Superior temporal gyrus (tissue), 1 donor: ENCODE measurements around the gene DNAH17.

Experiments used
- DNase-seq: peaks from one replicate; pipeline ENCODE4 v3.0.0-alpha.2; 2016; ENCODE audit errors: extremely low spot score

DNAH17 gene

GRCh38 chr17:78572239-78573205 lies 4.7 kb downstream of the DNAH17 start:
- DNase-seq, result no peak

GRCh38 chr17:78571329-78571728 lies 5.9 kb downstream of the DNAH17 start:
- no peak for DNase-seq

- DNase-seq, result no peak
These were observed 8.6 kb downstream of the DNAH17 start for GRCh38 chr17:78568494-78569115.

GRCh38 chr17:78567991-78568390 lies 9.2 kb downstream of the DNAH17 start:
- DNase-seq, result no peak

- no peak for DNase-seq
These were observed 10.2 kb downstream of the DNAH17 start for GRCh38 chr17:78566947-78567346.

GRCh38 chr17:78563189-78564145 lies 13.7 kb downstream of the DNAH17 start:
- DNase-seq, result no peak

- DNase-seq, result no peak
These were observed 14.5 kb downstream of the DNAH17 start for GRCh38 chr17:78562734-78563133.

GRCh38 chr17:78561166-78561565 lies 16.0 kb downstream of the DNAH17 start:
- DNase-seq, result no peak

- no peak for DNase-seq
These were observed 16.5 kb downstream of the DNAH17 start for GRCh38 chr17:78560731-78561130.

- no peak for DNase-seq
These were observed 17.3 kb downstream of the DNAH17 start for GRCh38 chr17:78559749-78560368.

- DNase-seq, result no peak
These were observed 18.2 kb downstream of the DNAH17 start for GRCh38 chr17:78558989-78559388.

- DNase-seq, result no peak
These were observed 18.9 kb downstream of the DNAH17 start for GRCh38 chr17:78558181-78558850.

- DNase-seq, result peak; percentile 16
These were observed 19.6 kb downstream of the DNAH17 start for GRCh38 chr17:78557598-78558039.

- no peak for DNase-seq
These were observed 20.4 kb downstream of the DNAH17 start for GRCh38 chr17:78556812-78557211.

- no peak for DNase-seq
These were observed 21.3 kb downstream of the DNAH17 start for GRCh38 chr17:78555746-78556401.

GRCh38 chr17:78550464-78550863 lies 26.7 kb downstream of the DNAH17 start:
- no peak for DNase-seq

GRCh38 chr17:78548725-78549124 lies 28.5 kb downstream of the DNAH17 start:
- DNase-seq, result no peak

GRCh38 chr17:78547035-78547434 lies 30.2 kb downstream of the DNAH17 start:
- DNase-seq, result no peak

- DNase-seq, result no peak
These were observed 30.7 kb downstream of the DNAH17 start for GRCh38 chr17:78546476-78546875.
